SK-N-SH treated with all-trans-retinoic acid at 6 μM for 48 hours (cell line): ENCODE measurements around the gene TGFA.

Experiments
- ATAC-seq: fragments of 200-7000 bp; cut with Tn5 transposase; 3 replicates; pipeline ENCODE4 v1.9.1; 2020; ENCODE audit warnings: mild to moderate bottlenecking, moderate library complexity
- ESRRG ChIP-seq: fragments of 250-450 bp; sonication (Bioruptor Pico); IDR thresholded peaks from 2 replicates; pipeline ENCODE4 v1.6.1; 2021; ENCODE audit warnings: mild to moderate bottlenecking
- GLIS3 ChIP-seq: fragments of 250-450 bp; sonication (Bioruptor Pico); IDR thresholded peaks from 2 replicates; pipeline ENCODE4 v1.5.0; 2020; ENCODE audit warnings: mild to moderate bottlenecking, moderate library complexity
- ISL1 ChIP-seq: fragments of 250-450 bp; sonication (Bioruptor Pico); IDR thresholded peaks from 2 replicates; pipeline ENCODE4 v2.1.2; 2022; ENCODE audit warnings: mild to moderate bottlenecking, moderate library complexity
- OSR1 ChIP-seq: fragments of 250-450 bp; sonication (Bioruptor Pico); IDR thresholded peaks from 2 replicates; pipeline ENCODE4 v1.8.0; 2022; ENCODE audit warnings: moderate library complexity, mild to moderate bottlenecking, inconsistent platforms
- PPARA ChIP-seq: fragments of 250-450 bp; sonication (Bioruptor Pico); IDR thresholded peaks from 2 replicates; pipeline ENCODE4 v1.5.0; 2020; ENCODE audit warnings: mild to moderate bottlenecking, borderline replicate concordance
- SNAI2 ChIP-seq: fragments of 250-450 bp; sonication (Bioruptor Pico); IDR thresholded peaks from 2 replicates; pipeline ENCODE4 v1.5.0; 2020; ENCODE audit warnings: mild to moderate bottlenecking, moderate library complexity
- TCF4 ChIP-seq: fragments of 250-450 bp; sonication (Bioruptor Pico); IDR thresholded peaks from 2 replicates; pipeline ENCODE4 v1.8.0; 2021; ENCODE audit warnings: mild to moderate bottlenecking, moderate library complexity, borderline replicate concordance
- TOX ChIP-seq: fragments of 250-450 bp; sonication (Bioruptor Pico); IDR thresholded peaks from 2 replicates; pipeline ENCODE4 v1.8.0; 2021; ENCODE audit warnings: mild to moderate bottlenecking, moderate library complexity, borderline replicate concordance
- ZFP3 ChIP-seq: fragments of 250-450 bp; sonication (Bioruptor Pico); IDR thresholded peaks from 2 replicates; pipeline ENCODE4 v1.5.0; 2020; ENCODE audit warnings: mild to moderate bottlenecking, moderate library complexity
- ZFP30 ChIP-seq: fragments of 450-650 bp; formaldehyde crosslinking; IDR thresholded peaks from 2 replicates; pipeline ENCODE4 v1.5.0; 2022; ENCODE audit warnings: mild to moderate bottlenecking, moderate library complexity
- ZNF565 ChIP-seq: fragments of 450-650 bp; formaldehyde crosslinking; conservative IDR thresholded peaks from 2 replicates; pipeline ENCODE4 v1.5.0; 2020; ENCODE audit warnings: low read depth, mild to moderate bottlenecking, moderate library complexity
- ZNF8 ChIP-seq: fragments of 450-650 bp; formaldehyde crosslinking; IDR thresholded peaks from 2 replicates; pipeline ENCODE4 v1.5.0; 2020; ENCODE audit warnings: mild to moderate bottlenecking, moderate library complexity
- TF ChIP-seq, protein P1 (sequence below): fragments of 250-450 bp; sonication (Bioruptor Pico); IDR thresholded peaks from 2 replicates; pipeline ENCODE4 v1.5.1; 2020; ENCODE audit warnings: low read depth, mild to moderate bottlenecking, moderate library complexity
- TF ChIP-seq, protein P2 (sequence below): fragments of 250-450 bp; sonication (Bioruptor Pico); IDR thresholded peaks from 2 replicates; pipeline ENCODE4 v1.8.0; 2020; ENCODE audit warnings: mild to moderate bottlenecking, moderate library complexity, borderline replicate concordance
- TF ChIP-seq, protein P3 (sequence below): fragments of 250-450 bp; sonication (Bioruptor Pico); IDR thresholded peaks from 2 replicates; pipeline ENCODE4 v1.5.1; 2021; ENCODE audit warnings: mild to moderate bottlenecking, moderate library complexity
- TF ChIP-seq, protein P4 (sequence below): fragments of 250-450 bp; sonication (Bioruptor Pico); IDR thresholded peaks from 2 replicates; pipeline ENCODE4 v1.8.0; 2021; ENCODE audit warnings: low read depth, mild to moderate bottlenecking, moderate library complexity, borderline replicate concordance

The TGFA gene

DNA sequence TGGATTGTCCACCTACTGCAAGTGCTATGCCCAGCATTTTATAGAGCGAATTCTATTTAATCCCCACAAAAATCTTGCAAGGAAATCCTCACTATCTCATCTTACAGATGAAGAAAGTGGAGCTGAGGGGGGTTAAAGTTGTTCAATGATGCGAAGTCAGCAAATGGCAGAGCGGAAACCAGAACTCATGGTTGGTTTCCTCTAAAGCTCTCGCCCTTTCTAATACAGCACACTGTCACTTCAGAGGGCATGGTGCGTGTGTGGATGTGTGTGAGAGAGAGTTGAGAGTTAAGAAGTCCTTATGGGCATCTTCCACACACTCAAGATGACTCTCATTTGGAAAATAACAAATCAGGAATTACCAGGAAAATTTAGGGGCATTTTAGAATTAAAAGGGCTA lies 78.4 kb downstream of the TGFA start:
- no peak for ATAC-seq
- TF ChIP-seq ZNF565 (CRISPR knock-in tag) = no peak
- TF ChIP-seq GLIS3 (CRISPR knock-in tag) = no peak
- TF ChIP-seq, protein P1, sequence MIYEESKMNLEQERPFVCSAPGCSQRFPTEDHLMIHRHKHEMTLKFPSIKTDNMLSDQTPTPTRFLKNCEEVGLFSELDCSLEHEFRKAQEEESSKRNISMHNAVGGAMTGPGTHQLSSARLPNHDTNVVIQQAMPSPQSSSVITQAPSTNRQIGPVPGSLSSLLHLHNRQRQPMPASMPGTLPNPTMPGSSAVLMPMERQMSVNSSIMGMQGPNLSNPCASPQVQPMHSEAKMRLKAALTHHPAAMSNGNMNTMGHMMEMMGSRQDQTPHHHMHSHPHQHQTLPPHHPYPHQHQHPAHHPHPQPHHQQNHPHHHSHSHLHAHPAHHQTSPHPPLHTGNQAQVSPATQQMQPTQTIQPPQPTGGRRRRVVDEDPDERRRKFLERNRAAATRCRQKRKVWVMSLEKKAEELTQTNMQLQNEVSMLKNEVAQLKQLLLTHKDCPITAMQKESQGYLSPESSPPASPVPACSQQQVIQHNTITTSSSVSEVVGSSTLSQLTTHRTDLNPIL (CRISPR knock-in tag) = no peak
- no peak for TF ChIP-seq ZFP30

DNA sequence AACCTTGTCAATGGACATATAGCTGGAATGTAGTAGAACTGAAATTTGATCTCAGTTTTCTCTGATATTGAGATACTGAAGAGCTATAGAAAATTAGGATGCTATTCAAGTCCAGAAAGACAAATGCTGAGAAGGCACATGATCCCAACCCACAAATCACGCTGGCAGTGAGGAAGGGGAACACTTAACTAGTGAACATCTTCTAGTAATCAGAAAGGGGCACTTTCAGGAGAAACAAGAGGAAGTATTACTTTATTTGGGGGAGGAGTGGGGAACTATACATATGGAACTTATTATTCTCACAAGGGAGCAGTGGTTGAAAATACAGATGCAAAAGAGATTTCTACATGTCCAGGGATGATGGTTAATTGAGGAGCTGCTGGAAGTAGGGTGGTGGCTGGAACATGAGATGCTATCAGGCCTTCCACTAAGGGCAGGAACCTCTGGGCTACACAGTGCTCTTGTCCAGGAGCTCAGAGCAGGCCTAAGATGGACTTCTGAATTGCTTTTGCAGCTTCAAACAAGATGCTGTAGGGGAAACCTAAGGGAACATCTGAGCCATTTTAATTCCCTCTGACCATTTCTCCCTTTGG lies 79.3 kb downstream of the TGFA start:
- TF ChIP-seq PPARA (CRISPR knock-in tag) (no peak), ESRRG (CRISPR knock-in tag) (no peak)
- ATAC-seq = no peak

DNA sequence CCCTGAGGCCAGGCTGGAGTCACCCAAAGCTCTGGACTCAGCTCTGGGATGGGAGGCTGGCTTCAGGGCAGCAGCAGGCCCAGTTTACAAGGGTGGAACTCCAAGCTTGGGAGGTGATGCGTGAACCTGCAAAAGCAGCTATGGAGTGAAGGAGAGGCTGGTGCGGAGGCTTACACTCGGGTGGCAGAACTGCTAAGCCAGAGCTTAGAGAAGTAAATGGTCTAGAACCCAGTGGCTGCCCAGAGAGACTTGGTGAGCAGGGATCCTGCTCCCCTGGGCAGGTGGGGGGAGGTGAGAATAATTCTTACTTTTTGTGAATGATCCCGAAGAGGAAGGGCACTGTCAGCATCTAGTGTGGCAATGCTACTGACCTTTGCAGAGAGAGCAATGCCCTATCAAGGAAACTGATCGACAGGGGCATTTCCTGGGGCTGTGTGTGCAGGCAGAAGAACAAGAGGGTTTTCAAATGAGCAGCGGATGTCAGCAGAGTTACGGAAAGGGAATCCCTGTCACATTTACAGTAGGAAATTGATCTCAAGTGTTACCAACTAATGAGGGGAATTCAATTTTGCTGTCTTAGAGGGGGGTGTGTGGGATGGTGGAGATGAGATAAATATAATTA lies 80.4 kb downstream of the TGFA start:
- no peak for ATAC-seq
- no peak for TF ChIP-seq SNAI2 (CRISPR knock-in tag)
- no peak for TF ChIP-seq ZFP30
- no peak for TF ChIP-seq ZFP3
- TF ChIP-seq, protein P2, sequence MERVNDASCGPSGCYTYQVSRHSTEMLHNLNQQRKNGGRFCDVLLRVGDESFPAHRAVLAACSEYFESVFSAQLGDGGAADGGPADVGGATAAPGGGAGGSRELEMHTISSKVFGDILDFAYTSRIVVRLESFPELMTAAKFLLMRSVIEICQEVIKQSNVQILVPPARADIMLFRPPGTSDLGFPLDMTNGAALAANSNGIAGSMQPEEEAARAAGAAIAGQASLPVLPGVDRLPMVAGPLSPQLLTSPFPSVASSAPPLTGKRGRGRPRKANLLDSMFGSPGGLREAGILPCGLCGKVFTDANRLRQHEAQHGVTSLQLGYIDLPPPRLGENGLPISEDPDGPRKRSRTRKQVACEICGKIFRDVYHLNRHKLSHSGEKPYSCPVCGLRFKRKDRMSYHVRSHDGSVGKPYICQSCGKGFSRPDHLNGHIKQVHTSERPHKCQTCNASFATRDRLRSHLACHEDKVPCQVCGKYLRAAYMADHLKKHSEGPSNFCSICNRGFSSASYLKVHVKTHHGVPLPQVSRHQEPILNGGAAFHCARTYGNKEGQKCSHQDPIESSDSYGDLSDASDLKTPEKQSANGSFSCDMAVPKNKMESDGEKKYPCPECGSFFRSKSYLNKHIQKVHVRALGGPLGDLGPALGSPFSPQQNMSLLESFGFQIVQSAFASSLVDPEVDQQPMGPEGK (CRISPR knock-in tag) = no peak
- TF ChIP-seq, all 23 proteins: peak for 0

DNA sequence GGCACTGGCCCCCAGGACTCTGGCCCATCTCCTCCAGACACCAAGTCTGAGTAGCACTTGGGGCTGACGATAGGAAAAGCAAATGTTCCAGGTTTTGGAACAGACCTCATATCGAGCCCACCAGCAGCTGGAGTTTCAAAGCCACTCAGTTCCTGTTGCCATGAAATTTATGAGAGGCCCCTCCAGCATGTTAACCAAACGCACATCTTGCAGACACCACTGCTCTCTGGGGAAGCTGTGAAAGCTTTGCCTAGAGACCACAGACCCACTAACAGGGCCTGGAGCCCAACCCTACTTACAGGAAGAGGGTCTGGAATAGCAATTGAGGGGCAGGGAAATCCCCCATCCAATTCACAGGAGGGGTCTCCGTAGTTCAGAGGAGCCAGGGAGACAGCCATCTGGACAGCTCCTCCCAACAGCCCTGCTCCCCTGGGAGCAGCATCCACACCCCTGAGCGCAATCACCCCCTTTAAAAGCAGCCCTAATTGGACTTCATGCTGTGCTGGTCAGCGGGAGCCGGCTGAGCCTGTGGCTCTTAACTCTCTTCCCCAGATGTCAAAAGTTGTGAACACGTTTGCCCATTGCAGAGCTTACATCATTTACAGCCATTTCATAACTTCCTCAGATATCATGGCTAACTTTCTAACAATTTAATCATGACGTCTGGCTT lies 81.3 kb downstream of the TGFA start:
- TF ChIP-seq, protein P1 (CRISPR knock-in tag) = no peak
- TF ChIP-seq TOX (CRISPR knock-in tag) = no peak
- no peak for ATAC-seq

DNA sequence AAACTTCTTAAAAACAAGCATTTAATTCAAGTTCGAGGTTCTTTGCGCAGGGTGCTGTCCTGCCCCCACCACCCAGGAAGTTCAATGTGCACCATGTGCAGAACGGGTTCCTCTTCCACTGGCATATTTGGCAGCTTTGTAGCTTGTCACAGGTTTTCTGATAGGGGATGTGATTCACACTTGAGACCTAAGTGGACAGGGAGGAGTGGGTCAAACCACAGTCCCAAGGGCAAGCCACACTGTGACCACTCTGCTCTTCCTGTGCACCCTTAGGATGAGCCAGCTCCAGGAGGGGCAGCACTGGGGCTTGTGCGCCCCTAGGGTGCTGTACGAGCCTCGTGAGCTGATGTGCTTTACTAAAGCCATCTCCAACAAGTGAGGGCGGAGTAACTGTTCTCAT lies 82.5 kb downstream of the TGFA start:
- ATAC-seq = no peak
- TF ChIP-seq ZNF8 (CRISPR knock-in tag) (no peak), GLIS3 (CRISPR knock-in tag) (no peak), ESRRG (CRISPR knock-in tag) (no peak), ISL1 (CRISPR knock-in tag) (no peak)
- TF ChIP-seq, protein P3, sequence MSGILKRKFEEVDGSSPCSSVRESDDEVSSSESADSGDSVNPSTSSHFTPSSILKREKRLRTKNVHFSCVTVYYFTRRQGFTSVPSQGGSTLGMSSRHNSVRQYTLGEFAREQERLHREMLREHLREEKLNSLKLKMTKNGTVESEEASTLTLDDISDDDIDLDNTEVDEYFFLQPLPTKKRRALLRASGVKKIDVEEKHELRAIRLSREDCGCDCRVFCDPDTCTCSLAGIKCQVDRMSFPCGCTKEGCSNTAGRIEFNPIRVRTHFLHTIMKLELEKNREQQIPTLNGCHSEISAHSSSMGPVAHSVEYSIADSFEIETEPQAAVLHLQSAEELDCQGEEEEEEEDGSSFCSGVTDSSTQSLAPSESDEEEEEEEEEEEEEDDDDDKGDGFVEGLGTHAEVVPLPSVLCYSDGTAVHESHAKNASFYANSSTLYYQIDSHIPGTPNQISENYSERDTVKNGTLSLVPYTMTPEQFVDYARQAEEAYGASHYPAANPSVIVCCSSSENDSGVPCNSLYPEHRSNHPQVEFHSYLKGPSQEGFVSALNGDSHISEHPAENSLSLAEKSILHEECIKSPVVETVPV (CRISPR knock-in tag) = no peak

DNA sequence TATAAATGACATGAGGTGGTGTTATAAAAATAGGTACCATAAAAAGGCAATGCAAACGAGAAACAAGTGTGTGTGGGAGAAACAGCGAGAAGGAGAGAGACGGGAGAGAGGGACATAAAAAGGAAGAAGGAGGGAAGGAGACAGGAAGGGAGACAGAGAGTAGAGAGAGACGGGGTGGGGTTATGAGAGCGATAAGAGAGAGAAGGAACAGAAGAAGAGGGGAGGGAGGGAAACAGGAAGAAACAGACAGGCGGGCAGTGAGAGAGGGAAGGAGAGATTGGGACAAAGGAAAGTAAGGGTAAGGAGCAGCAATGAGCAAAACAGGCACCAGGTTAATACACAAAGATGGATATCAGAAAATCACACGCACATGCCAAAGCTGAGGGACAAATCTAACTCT lies 83.7 kb downstream of the TGFA start:
- no peak for ATAC-seq
- TF ChIP-seq OSR1 = no peak
- TF ChIP-seq, protein P4, sequence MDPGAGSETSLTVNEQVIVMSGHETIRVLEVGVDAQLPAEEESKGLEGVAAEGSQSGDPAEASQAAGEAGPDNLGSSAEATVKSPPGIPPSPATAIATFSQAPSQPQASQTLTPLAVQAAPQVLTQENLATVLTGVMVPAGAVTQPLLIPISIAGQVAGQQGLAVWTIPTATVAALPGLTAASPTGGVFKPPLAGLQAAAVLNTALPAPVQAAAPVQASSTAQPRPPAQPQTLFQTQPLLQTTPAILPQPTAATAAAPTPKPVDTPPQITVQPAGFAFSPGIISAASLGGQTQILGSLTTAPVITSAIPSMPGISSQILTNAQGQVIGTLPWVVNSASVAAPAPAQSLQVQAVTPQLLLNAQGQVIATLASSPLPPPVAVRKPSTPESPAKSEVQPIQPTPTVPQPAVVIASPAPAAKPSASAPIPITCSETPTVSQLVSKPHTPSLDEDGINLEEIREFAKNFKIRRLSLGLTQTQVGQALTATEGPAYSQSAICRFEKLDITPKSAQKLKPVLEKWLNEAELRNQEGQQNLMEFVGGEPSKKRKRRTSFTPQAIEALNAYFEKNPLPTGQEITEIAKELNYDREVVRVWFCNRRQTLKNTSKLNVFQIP = no peak
- TF ChIP-seq ZFP3 = no peak
- no peak for TF ChIP-seq ZNF8 (CRISPR knock-in tag)
- TF ChIP-seq, protein P2 (CRISPR knock-in tag) = no peak
- no peak for TF ChIP-seq TCF4 (CRISPR knock-in tag)
- TF ChIP-seq, protein P1 (CRISPR knock-in tag) = no peak
- no peak for TF ChIP-seq PPARA (CRISPR knock-in tag)
